Uterus (tissue), 4 donors: Measurements from ENCODE around the gene MVK. TPM values are rescaled to one million over a fixed set of nuclear protein-coding genes. Genes with fewer than 3 reads are reported as not detected.

Experiments used
- DNase-seq, 2 donors: peaks; one replicate each; pipeline ENCODE4 v3.0.0-alpha.2; 2019 to 2020
- H3K27ac ChIP-seq, 2 donors: fragments of 200-600 bp; sonication (generic); 1 replicate in 1 of 2; 2 replicates in 1 of 2; pipeline ENCODE4 v1.5.1; 2016 to 2018
- H3K27me3 ChIP-seq, 2 donors: fragments of 200-600 bp; sonication (generic); one replicate each; pipeline ENCODE4 v1.5.1; 2018 to 2019; ENCODE audit warnings: control low read depth in 1 of 2
- H3K36me3 ChIP-seq, 2 donors: fragments of 200-600 bp; sonication (generic); one replicate each; pipeline ENCODE4 v1.5.1; 2019; ENCODE audit warnings: control low read depth in 1 of 2
- H3K4me1 ChIP-seq, 2 donors: fragments of 200-600 bp; sonication (generic); one replicate each; pipeline ENCODE4 v1.5.1; 2018 to 2019; ENCODE audit warnings: control low read depth in 1 of 2
- H3K4me3 ChIP-seq, 2 donors: fragments of 200-600 bp; sonication (generic); 1 replicate in 1 of 2; 2 replicates in 1 of 2; pipeline ENCODE4 v1.5.1; 2018 to 2019; ENCODE audit warnings: mild to moderate bottlenecking in 1 of 2
- H3K9me3 ChIP-seq, 2 donors: fragments of 200-600 bp; sonication (generic); one replicate each; pipeline ENCODE4 v1.5.1; 2019; ENCODE audit warnings: control low read depth in 1 of 2
- POLR2A ChIP-seq, 2 donors: fragments of 450-650 bp; IDR thresholded peaks; one replicate each; pipeline ENCODE4 v1.6.1; 2016; ENCODE audit warnings: antibody characterized with exemption in 2 of 2, mild to moderate bottlenecking in 1 of 2, moderate library complexity in 1 of 2
- intact Hi-C: fragments of 100-400 bp; cut with DNase I; formaldehyde crosslinking; loops from one replicate; pipeline ENCODE4 v1.15.1; 2023; ENCODE audit warnings: low total_unique reads
- total RNA-seq, 4 donors: library from RNA; depleted of rRNA in 3 of 4; stranded (reverse); fragments of >200 nt in 3 of 4; gene quantifications; one replicate each; pipeline versions ENCODE4 v1.1.0 to v1.2.4, GENCODE V29; 2014 to 2023
- TF ChIP-seq, protein P1 (sequence below), 4 experiments: fragments of 200-600 bp in 2 of 4; fragments of 450-650 bp in 2 of 4; sonication (generic) in 2 of 4; IDR thresholded peaks; one replicate each; pipeline ENCODE4 v1.5.1; 2016 to 2019; ENCODE audit warnings: antibody characterized with exemption in 4 of 4, mild to moderate bottlenecking in 2 of 4, moderate library complexity in 1 of 4
- donor health status: DM: yes; HTN: yes; CAD: no.

Gene MVK
- total RNA-seq, 4 donors from 2014 or later = 0.26 to 17.1 (median 11.4) TPM

DNA sequence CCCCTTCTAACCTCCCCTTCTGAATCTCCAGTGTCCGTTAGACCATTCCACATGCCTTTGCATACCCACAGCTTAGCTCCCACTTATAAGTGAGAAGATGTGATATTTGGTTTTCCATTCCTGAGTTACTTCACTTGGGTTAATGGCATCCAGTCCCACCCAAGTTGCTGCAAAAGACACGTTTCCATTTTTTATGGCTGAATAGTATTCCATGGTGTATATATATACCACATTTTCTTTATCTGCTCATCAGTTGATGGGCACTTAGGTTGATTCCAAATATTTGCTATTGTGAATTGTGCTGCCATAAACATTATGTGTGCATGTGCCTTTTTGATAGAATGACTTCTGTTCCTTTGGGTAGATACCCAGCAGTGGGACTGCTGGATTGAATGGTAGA is 67.8 kb downstream of the MVK start:
- H3K9me3 ChIP-seq = no peaks in the 10 kb centered on the region
- H3K27me3 ChIP-seq = no peaks in the 10 kb centered on the region
- TF ChIP-seq POLR2A (IDR thresholded peaks at IDR 0.05) = no peak
- TF ChIP-seq, protein P1, sequence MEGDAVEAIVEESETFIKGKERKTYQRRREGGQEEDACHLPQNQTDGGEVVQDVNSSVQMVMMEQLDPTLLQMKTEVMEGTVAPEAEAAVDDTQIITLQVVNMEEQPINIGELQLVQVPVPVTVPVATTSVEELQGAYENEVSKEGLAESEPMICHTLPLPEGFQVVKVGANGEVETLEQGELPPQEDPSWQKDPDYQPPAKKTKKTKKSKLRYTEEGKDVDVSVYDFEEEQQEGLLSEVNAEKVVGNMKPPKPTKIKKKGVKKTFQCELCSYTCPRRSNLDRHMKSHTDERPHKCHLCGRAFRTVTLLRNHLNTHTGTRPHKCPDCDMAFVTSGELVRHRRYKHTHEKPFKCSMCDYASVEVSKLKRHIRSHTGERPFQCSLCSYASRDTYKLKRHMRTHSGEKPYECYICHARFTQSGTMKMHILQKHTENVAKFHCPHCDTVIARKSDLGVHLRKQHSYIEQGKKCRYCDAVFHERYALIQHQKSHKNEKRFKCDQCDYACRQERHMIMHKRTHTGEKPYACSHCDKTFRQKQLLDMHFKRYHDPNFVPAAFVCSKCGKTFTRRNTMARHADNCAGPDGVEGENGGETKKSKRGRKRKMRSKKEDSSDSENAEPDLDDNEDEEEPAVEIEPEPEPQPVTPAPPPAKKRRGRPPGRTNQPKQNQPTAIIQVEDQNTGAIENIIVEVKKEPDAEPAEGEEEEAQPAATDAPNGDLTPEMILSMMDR (IDR thresholded peaks at IDR 0.05) = no peak

DNA sequence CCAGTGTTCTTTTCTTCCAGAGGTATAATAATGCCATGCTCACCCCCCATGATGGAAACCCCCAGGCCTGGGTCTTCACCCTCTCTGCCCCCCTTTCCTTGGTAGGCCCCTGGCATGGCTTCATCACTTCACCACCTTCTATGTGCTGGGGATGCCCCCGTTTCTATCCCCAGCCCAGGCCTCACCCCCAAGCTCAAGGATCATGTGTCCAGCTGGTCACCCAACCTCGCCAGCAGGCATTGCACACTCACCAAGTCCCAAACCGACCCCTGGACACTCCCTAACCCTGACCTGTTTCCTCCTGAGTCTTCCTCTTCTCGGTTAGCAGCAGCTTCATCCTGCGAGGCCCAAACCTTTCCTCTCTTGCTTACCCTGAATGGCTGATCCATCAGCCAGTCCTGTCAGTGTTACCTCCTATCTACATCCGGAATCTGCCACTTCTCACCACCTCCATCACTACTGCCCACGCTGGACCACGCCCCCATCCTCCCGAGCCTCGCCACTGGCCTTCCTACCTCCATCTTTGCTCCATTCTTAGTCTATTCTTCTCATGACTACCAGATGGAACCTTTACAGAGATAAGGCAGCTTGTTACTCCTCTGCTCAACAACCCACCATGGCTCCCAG is 69.0 kb downstream of the MVK start:
- Histone ChIP-seq H3K9me3 (no peaks in the 10 kb centered on the region), H3K27me3 (no peaks in the 10 kb centered on the region), H3K36me3 (no peaks in the 10 kb centered on the region), H3K4me1 (no peaks in the 10 kb centered on the region), H3K27ac (no peak overlapping the region), H3K4me3 (no peak overlapping the region)
- intact Hi-C loops = no loop called here
- no peak for DNase-seq
- TF ChIP-seq, protein P1 (IDR thresholded peaks at IDR 0.05) = no peak
- no peak for TF ChIP-seq POLR2A (IDR thresholded peaks at IDR 0.05)

More for the DNA sequence above, 67.8 kb downstream of the MVK start:
- intact Hi-C loops = no loop called here
- DNase-seq = no peak
- Histone ChIP-seq H3K4me3 (no peak overlapping the region), H3K27ac (no peak overlapping the region), H3K4me1 (no peaks in the 10 kb centered on the region), H3K36me3 (no peaks in the 10 kb centered on the region)

DNA sequence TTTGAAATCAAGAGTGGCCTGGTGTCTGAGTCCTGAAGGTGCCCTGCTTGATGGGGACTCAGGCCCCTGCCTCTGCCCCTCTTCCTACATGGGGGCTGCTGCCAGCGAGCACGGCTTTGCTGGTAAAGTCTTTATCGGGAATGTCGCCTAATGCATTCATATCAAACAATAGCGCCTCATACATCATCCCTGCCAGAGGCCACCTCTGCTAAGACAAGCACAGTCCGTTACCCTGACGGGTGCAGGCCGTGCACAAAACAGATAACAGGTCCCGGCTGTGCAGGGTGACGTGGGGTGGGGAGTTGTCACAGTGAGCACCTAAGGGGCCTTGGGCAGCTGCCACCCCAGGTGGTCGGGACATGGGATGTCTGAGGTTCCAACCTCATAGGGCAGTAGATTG is 71.6 kb downstream of the MVK start:
- intact Hi-C loops = no loop called here
- Histone ChIP-seq H3K27ac (no peak overlapping the region), H3K27me3 (no peaks in the 10 kb centered on the region), H3K9me3 (no peaks in the 10 kb centered on the region), H3K4me3 (no peak overlapping the region), H3K36me3 (no peaks in the 10 kb centered on the region), H3K4me1 (no peaks in the 10 kb centered on the region)
- TF ChIP-seq POLR2A (IDR thresholded peaks at IDR 0.05) = no peak
- TF ChIP-seq, protein P1 (IDR thresholded peaks at IDR 0.05) = no peak
- DNase-seq = no peak

DNA sequence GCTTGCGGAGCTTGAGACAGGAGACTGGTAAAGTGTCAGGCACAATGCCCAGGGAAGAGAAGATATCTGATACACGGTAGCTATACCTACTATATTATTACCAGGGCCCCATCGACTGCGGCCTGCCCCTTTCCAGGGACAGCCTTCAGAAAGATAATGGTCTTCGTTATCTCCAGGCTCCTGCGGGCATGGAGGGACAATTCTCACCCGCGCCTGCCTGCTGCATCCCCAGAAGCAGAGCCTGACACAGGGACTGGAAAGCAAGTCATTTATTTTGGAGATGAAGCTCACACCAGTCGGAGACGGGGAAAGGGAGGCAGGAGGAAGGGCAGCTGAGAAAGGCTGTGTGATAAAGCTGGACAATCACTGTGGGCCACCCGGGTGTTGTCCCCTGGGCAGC is 72.1 kb downstream of the MVK start:
- intact Hi-C loops = no loop called here
- Histone ChIP-seq H3K27me3 (no peaks in the 10 kb centered on the region), H3K36me3 (no peaks in the 10 kb centered on the region), H3K4me1 (no peaks in the 10 kb centered on the region), H3K4me3 (no peak overlapping the region), H3K27ac (no peak overlapping the region), H3K9me3 (no peaks in the 10 kb centered on the region)
- TF ChIP-seq POLR2A (IDR thresholded peaks at IDR 0.05) = no peak
- TF ChIP-seq, protein P1 (IDR thresholded peaks at IDR 0.05) = no peak
- DNase-seq = no peak

Other genes starting within 250 kb of the MVK start
- gene MYO1H, start 225.9 kb upstream of the MVK start, total RNA-seq = not detected
- 10 to 100 TPM; 38.2 to 88.4 (median 63.6) TPM for gene KCTD10, start 96.5 kb upstream of the MVK start, total RNA-seq
- 10 to 100 TPM; 14.7 to 64.2 (median 30.7) TPM for gene UBE3B, start 96.2 kb upstream of the MVK start, total RNA-seq
- 100 to 1,000 TPM in 1 of 4 donors, 10 to 100 TPM in 3; 15.0 to 234 (median 21.5) TPM for gene MMAB, start 290 bp upstream of the MVK start, total RNA-seq
- gene FAM222A, start 140.0 kb downstream of the MVK start, total RNA-seq = 1 to 10 TPM in 2 of 4 donors, under 1 TPM in 1, not detected in 1; 0.34 to 3.5 (median 1.7) TPM